ENCODE results near the gene NUDT14.

NUDT14 gene

DNA sequence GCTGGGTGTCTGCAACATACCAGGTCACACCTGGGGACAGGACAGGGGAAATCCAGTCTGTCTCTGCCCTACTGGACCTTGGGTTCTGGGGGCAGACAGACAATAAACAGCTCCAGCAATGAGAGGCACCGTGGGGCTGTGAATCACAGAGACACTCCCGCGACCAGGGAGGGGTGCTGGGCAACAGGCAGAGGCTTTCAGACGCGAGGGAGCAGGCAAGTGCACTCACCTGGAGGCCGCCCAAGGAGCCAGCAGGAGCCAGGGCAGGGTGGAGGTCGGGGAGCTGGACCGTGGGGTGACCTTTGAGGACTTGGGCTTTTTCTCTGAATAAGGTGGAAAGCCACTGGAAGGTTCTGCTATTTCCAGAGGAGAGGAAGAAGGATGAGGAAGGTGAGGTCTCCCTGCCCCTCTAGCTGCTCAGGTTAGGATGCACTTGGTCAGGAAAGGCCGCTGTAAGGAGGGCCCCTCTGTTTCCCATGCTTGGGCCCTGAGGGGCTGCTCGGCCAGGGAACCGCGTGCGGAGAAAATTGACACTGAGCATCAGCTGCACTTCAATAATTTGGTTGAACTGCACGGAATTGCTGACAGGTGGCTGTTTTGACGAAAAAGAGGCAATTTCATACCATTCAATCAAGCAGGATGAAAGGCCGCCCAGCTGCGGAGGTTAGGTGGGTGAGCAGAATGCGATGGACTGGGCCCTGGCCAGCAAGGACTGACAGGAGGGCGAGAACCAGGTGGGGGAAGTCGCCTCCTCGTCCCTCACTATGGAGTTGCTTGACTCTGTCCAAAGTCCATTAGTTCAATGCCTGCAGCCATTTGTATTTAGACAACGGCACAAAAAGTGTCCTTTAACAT, 54.8 kb downstream of the NUDT14 start:
- DNase-seq = no peak

DNA sequence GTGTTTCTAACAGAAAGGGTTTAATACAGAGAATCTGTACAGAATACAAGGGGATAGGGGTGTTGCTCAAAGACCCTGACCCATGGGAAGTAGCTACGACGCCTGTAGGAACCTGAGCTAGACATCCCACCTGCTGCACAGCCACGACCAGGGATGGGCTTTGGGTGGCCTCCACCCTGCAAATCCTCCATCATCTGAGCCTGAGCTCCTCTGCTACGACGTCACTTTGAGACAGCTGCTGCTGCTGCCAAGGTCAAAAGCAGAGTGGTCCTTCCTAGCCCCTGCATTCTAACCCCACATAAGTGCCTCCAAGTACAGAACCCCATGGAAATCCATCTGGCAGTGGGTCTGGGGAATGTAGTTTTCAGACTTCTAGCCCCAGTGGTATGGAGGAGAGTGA, 56.3 kb downstream of the NUDT14 start:
- no peak for DNase-seq

DNA sequence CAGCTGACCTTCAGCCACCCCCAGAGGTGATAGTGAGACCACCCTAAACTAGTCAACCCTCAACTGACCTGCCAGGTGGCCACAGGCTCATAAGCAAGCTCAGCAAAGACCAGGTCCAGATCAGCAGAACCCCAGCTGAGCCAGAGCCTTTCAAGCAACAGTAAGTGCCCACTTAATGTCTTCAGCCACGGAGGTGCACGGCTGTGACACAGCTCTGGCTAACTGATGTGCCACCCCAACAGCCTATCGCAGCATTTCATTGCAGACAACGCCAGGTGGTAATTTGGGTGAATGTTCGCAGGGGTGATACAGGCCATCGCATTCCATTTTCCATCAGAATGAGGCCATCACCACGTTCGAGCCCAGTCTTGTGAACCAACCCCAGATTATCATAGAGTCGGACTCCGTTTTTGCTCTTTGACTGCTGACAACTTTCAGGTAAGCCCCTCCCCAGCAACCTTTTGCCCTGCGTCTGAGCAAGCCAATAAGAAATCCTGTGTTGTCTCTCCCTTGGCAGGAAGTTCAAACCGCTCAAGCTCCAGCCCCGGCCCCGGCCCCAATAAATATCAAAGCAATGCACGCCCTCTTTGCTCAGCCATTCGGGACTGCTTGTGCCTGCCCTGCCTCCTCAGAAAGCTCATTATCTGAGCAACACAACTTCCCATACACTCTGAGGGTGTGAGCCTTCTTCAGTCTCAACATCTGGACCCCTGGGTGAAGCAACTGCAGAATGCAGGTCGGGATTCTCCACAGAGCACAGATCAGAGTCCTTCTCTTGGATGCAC, 56.9 kb downstream of the NUDT14 start:
- no peak for DNase-seq

DNA sequence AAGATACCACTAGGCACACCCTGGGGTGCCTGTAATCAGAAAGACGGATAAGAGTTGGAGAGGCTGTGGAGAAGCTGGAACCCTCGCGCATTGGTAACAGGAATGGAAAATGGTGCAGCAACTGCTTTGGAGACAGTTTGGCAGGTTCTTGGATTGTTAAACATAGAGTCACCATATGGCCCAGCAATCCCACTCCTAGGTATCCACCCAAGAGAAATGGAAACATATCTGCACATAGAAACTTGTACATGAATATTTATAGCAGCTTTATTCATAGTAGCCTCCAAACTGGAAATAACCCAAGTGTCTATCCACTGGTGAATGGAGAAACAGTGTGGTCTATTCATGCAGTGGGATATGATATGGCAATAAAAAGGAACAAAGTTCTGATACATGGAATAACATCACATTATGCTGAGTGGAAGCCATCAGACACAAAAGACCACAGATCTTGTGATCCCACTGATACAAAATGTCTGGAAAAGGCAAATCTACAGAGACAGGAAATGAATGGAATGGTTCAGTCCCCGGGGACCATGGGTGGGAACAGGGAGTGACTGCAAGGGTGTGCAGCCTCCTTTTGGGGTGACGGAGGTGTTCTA, 57.9 kb downstream of the NUDT14 start:
- DNase-seq = no peak
